ENCODE measurements around the gene NRIP1.

DNA sequence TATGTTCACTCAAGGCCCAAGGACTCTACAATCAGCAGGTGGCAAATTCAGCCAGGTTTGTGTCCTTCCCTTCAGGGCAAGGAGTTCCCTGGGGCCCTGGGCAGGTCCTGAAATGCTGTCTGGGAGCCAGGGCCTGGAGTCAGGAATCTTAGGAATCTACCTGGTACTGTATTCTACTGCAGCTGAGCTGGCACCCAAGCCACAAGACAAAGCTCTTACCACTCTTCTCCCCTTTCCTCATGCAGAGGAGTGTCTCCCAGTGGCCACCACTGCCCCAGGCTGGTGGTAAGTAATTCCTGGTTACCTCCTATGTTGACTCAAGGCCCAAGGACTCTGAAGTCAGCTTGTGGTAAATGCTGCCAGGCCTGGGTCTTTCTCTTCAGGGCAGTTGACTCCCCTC lies 153.4 kb downstream of the NRIP1 start:
- TF ChIP-seq, protein P1, sequence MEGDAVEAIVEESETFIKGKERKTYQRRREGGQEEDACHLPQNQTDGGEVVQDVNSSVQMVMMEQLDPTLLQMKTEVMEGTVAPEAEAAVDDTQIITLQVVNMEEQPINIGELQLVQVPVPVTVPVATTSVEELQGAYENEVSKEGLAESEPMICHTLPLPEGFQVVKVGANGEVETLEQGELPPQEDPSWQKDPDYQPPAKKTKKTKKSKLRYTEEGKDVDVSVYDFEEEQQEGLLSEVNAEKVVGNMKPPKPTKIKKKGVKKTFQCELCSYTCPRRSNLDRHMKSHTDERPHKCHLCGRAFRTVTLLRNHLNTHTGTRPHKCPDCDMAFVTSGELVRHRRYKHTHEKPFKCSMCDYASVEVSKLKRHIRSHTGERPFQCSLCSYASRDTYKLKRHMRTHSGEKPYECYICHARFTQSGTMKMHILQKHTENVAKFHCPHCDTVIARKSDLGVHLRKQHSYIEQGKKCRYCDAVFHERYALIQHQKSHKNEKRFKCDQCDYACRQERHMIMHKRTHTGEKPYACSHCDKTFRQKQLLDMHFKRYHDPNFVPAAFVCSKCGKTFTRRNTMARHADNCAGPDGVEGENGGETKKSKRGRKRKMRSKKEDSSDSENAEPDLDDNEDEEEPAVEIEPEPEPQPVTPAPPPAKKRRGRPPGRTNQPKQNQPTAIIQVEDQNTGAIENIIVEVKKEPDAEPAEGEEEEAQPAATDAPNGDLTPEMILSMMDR (IDR thresholded peaks at IDR 0.05), result no peak
- no peak for TF ChIP-seq EZH2phosphoT487 (IDR thresholded peaks at IDR 0.05)
